HUES48 (cell line): Measurements from ENCODE around the gene RAB4A.
A peak's percentile ranks its signal among the peaks of the same experiment; 100 is the strongest.

Experiments used
- H3K27ac ChIP-seq: one replicate; pipeline ENCODE4 v1.7.0; 2013; ENCODE audit warnings: low read depth, low read length, inconsistent platforms
- H3K27me3 ChIP-seq: 2 replicates; pipeline ENCODE4 v1.6.1; 2013; ENCODE audit warnings: mild to moderate bottlenecking, low read length; ENCODE audit not compliant: control insufficient read depth, insufficient read depth
- H3K36me3 ChIP-seq: 2 replicates; pipeline ENCODE4 v1.6.1; 2013; ENCODE audit warnings: low read length; ENCODE audit not compliant: control insufficient read depth, insufficient read depth
- H3K4me1 ChIP-seq: 2 replicates; pipeline ENCODE4 v1.6.1; 2013; ENCODE audit warnings: mild to moderate bottlenecking, low read length; ENCODE audit not compliant: control insufficient read depth, insufficient read depth
- H3K4me3 ChIP-seq: 2 replicates; pipeline ENCODE4 v1.5.1; 2013; ENCODE audit warnings: mild to moderate bottlenecking, low read depth, low read length
- H3K9ac ChIP-seq: 2 replicates; pipeline ENCODE4 v1.6.1; 2013; ENCODE audit warnings: mild to moderate bottlenecking, low read depth, low read length, moderate library complexity
- H3K9me3 ChIP-seq: 2 replicates; pipeline ENCODE4 v1.6.1; 2013; ENCODE audit warnings: low read length; ENCODE audit not compliant: control insufficient read depth, insufficient read depth

The RAB4A gene

DNA sequence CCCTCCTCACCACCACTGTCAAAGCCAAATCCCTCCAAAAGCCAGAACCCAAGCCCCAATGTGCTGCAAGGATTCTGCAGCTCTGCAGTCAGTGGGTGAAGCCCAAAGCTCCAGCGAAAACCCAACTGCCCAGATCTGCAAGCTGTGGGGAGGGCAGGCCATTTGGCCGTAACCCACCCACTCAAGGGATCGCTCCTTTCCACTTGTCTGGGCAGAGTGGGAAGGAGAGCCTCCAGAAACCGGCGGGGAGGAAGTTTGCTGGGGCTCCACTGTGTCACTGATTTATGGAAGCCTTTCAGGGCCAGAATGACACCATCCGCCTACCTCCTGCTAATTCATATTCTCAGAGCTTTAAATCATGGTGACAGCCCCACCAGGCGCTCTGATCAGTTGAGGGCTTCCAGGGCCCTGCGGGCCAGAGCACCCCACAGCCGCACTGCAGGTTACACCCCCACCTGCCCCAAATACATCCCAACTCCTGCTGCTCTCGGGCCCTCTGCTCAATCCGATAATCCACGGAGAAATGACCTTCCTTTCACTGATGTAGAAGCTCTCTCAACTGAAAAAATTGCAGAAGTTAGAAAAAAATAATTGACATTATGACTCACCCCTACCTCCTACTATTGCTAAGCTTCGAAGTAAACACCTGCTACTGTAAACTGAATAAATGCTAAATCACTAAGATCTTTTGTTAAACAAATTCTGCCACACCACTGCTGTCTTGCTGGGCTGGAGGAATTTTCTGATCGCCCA, 40.6 kb upstream of the RAB4A start:
- Histone ChIP-seq H3K9me3 (no peaks in the 10 kb centered on the region), H3K27ac (peak overlapping the region; percentile 94), H3K27me3 (no peaks in the 10 kb centered on the region), H3K4me3 (peak overlapping the region; percentile 24), H3K9ac (peak overlapping the region; percentile 55; the same call in 1 of the 2 replicates), H3K36me3 (no peaks in the 10 kb centered on the region), H3K4me1 (peaks cover 61% of the 10 kb centered on the region)

GRCh38 chr1:229230893-229231753, 39.8 kb upstream of the RAB4A start:
- H3K4me1 ChIP-seq: peaks cover 61% of the 10 kb centered on the region
- H3K9me3 ChIP-seq: no peaks in the 10 kb centered on the region
- peak overlapping the region; percentile 94 for H3K27ac ChIP-seq
- H3K4me3 ChIP-seq: peak overlapping the region; percentile 12; the same call in 1 of the 2 replicates
- H3K9ac ChIP-seq: peak overlapping the region; percentile 51; the same call in 1 of the 2 replicates
- H3K27me3 ChIP-seq: no peaks in the 10 kb centered on the region
- H3K36me3 ChIP-seq: no peaks in the 10 kb centered on the region

GRCh38 chr1:229231754-229232119, 39.2 kb upstream of the RAB4A start:
- Histone ChIP-seq H3K36me3 (no peaks in the 10 kb centered on the region), H3K4me1 (peaks cover 61% of the 10 kb centered on the region), H3K9me3 (no peaks in the 10 kb centered on the region), H3K4me3 (no peak overlapping the region), H3K27me3 (no peaks in the 10 kb centered on the region), H3K27ac (peak overlapping the region; percentile 94), H3K9ac (no peak overlapping the region)

DNA sequence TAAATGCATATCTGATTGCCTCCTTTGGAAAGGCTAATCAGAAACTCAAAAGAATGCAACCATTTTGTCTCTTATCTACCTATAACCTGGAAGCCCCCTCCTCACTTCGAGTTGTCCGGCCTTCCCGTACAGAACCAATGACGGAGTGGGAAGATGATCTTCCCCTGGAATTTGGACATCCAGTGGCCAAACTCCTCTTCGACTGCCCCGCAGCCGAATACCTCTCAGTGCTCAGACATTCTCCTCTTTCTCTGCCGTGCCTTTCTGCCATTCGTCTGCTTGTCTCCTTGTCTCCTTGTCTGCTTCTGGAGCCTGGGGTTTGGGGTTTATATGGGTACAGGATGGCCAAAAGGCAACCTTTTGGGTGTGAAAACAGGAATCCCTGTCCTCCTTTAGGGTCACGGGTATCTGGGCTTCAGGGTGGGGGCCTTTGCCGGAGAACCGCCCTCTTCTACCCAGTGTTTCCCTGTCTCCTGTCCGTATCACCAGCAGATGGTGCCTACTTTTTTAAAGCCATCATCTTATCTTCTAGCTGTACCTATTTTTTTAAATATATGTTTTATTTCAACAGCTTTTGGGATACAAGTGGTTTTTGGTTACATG, 35.9 kb upstream of the RAB4A start:
- Histone ChIP-seq H3K4me1 (peaks cover 56% of the 10 kb centered on the region), H3K9ac (no peak overlapping the region), H3K27me3 (no peaks in the 10 kb centered on the region), H3K9me3 (no peaks in the 10 kb centered on the region; the same call in 1 of the 2 replicates), H3K36me3 (no peaks in the 10 kb centered on the region), H3K27ac (no peak overlapping the region), H3K4me3 (no peak overlapping the region)

DNA sequence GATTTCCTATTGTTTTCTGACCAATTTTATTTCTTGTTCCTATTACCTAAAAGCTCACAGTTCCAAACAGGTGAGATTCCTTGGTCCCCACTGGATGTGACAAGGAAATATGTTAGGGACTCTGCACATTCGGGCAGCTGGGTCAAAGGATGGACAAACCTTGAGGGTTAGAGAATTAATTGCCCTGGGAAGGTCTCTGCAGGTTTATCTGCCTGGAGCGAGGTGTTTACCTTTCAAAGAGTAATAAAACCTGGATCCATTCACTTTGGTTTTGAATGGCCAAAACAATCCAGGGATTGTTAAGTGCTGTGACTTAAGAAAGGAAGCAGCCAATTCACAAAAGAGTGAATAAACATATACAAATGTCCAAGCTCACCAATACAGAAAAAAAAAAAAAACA, 33.6 kb upstream of the RAB4A start:
- Histone ChIP-seq H3K36me3 (no peaks in the 10 kb centered on the region), H3K9ac (no peak overlapping the region), H3K27ac (peak overlapping the region; percentile 24), H3K4me1 (peaks cover 33% of the 10 kb centered on the region), H3K27me3 (no peaks in the 10 kb centered on the region), H3K9me3 (no peaks in the 10 kb centered on the region; the same call in 1 of the 2 replicates), H3K4me3 (no peak overlapping the region)

- Histone ChIP-seq H3K9ac (no peak overlapping the region), H3K27me3 (no peaks in the 10 kb centered on the region), H3K9me3 (no peaks in the 10 kb centered on the region; the same call in 1 of the 2 replicates), H3K27ac (no peak overlapping the region), H3K4me1 (peaks cover 29% of the 10 kb centered on the region), H3K4me3 (no peak overlapping the region), H3K36me3 (no peaks in the 10 kb centered on the region)
Measured at GRCh38 chr1:229238231-229238630, 32.7 kb upstream of the RAB4A start.

GRCh38 chr1:229238674-229239415, 32.1 kb upstream of the RAB4A start:
- Histone ChIP-seq H3K27me3 (no peaks in the 10 kb centered on the region), H3K4me1 (peaks cover 28% of the 10 kb centered on the region), H3K4me3 (no peak overlapping the region), H3K9me3 (no peaks in the 10 kb centered on the region; the same call in 1 of the 2 replicates), H3K27ac (no peak overlapping the region), H3K9ac (no peak overlapping the region), H3K36me3 (no peaks in the 10 kb centered on the region)

DNA sequence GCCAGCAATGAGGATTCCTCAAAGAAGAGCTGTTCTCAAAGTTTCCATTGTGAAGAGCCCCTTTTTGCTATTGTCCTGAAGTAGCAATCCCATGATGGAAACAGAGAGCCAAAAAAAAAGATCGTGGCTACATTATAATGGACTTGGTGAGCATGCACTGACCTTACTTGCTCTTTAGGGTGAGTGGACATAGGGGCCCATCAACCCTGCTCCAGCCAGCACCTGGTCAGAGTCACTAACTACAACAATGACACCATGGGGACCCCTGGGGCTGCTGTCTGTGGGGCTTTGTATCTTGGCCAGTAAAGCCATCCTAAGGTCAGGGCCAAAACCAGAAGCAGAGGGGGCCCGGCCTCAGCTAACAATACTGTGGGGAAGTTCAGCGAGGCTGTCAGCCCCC, 30.4 kb upstream of the RAB4A start:
- Histone ChIP-seq H3K4me3 (no peak overlapping the region), H3K27me3 (no peaks in the 10 kb centered on the region), H3K4me1 (peaks cover 15% of the 10 kb centered on the region), H3K9me3 (no peaks in the 10 kb centered on the region; the same call in 1 of the 2 replicates), H3K9ac (no peak overlapping the region), H3K36me3 (no peaks in the 10 kb centered on the region), H3K27ac (no peak overlapping the region)

- H3K9ac ChIP-seq: no peak overlapping the region
- H3K27ac ChIP-seq: no peak overlapping the region
- no peaks in the 10 kb centered on the region; the same call in 1 of the 2 replicates for H3K9me3 ChIP-seq
- peaks cover 15% of the 10 kb centered on the region for H3K4me1 ChIP-seq
- no peaks in the 10 kb centered on the region for H3K36me3 ChIP-seq
- H3K4me3 ChIP-seq: no peak overlapping the region
- no peaks in the 10 kb centered on the region for H3K27me3 ChIP-seq
Measured at GRCh38 chr1:229241390-229241789, 29.5 kb upstream of the RAB4A start.

DNA sequence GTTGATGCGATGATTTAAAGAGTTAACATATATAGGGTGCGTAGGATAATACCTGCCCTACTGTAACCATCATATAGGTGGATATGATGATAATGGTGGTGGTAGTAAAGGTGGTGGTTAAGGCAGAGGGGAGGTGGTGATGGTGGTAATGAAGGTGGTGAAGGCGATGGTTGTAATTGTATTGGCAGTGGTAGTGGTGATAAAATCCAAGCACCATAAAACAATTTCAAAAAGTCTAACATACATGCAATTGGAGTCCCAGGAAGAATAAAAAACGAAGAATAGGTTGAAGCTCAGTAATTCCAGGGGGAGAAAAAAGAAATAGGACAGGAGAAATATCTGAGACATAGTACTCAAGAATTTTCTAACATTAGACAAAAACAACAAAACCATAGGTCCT, 27.3 kb upstream of the RAB4A start:
- Histone ChIP-seq H3K9me3 (no peaks in the 10 kb centered on the region; the same call in 1 of the 2 replicates), H3K9ac (no peak overlapping the region), H3K4me3 (no peak overlapping the region), H3K27ac (no peak overlapping the region), H3K36me3 (no peaks in the 10 kb centered on the region), H3K27me3 (no peaks in the 10 kb centered on the region), H3K4me1 (peaks cover under 1% of the 10 kb centered on the region; the same call in 1 of the 2 replicates)
